ENCODE measurements around the gene EXOC6.

The EXOC6 gene

GRCh38 chr10:92851003-92851402 is 2.7 kb downstream of the EXOC6 start:
- no peak for TF ChIP-seq ZNF8 (CRISPR knock-in tag; IDR thresholded peaks at IDR 0.05)
- ATAC-seq = no peak

DNA sequence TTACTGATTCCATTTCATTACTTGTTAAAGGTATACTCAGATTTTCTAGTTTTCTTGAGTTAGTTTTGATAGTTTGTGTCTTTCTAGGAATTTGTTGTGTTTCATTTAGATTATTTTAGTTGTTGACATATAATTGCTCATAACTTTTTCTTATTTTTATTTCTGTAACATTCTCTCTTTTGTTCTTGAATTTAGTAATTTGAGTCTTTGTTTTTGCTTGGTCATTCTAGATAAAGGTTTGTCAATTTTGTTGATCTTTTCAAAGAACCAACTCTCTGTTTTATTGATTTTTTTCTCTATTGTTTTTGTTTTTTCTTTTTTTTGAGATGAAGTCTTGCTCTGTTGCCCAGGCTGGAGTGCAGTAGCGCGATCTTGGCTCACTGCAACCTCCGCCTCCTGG is 7.2 kb downstream of the EXOC6 start:
- TF ChIP-seq TCF4 (CRISPR knock-in tag; IDR thresholded peaks at IDR 0.05; ENCODE audit: borderline replicate concordance) (no peak), ZNF8 (CRISPR knock-in tag; IDR thresholded peaks at IDR 0.05) (no peak), ZFP30 (CRISPR knock-in tag; IDR thresholded peaks at IDR 0.05) (no peak), OSR1 (CRISPR knock-in tag; IDR thresholded peaks at IDR 0.05) (no peak), SNAI2 (CRISPR knock-in tag; IDR thresholded peaks at IDR 0.05) (no peak), PPARA (CRISPR knock-in tag; IDR thresholded peaks at IDR 0.05; ENCODE audit: borderline replicate concordance) (no peak), CSDC2 (CRISPR knock-in tag; IDR thresholded peaks at IDR 0.05) (no peak)
- TF ChIP-seq, protein P1, sequence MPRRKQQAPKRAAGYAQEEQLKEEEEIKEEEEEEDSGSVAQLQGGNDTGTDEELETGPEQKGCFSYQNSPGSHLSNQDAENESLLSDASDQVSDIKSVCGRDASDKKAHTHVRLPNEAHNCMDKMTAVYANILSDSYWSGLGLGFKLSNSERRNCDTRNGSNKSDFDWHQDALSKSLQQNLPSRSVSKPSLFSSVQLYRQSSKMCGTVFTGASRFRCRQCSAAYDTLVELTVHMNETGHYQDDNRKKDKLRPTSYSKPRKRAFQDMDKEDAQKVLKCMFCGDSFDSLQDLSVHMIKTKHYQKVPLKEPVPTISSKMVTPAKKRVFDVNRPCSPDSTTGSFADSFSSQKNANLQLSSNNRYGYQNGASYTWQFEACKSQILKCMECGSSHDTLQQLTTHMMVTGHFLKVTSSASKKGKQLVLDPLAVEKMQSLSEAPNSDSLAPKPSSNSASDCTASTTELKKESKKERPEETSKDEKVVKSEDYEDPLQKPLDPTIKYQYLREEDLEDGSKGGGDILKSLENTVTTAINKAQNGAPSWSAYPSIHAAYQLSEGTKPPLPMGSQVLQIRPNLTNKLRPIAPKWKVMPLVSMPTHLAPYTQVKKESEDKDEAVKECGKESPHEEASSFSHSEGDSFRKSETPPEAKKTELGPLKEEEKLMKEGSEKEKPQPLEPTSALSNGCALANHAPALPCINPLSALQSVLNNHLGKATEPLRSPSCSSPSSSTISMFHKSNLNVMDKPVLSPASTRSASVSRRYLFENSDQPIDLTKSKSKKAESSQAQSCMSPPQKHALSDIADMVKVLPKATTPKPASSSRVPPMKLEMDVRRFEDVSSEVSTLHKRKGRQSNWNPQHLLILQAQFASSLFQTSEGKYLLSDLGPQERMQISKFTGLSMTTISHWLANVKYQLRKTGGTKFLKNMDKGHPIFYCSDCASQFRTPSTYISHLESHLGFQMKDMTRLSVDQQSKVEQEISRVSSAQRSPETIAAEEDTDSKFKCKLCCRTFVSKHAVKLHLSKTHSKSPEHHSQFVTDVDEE (CRISPR knock-in tag; IDR thresholded peaks at IDR 0.05) = no peak
- TF ChIP-seq, protein P2, sequence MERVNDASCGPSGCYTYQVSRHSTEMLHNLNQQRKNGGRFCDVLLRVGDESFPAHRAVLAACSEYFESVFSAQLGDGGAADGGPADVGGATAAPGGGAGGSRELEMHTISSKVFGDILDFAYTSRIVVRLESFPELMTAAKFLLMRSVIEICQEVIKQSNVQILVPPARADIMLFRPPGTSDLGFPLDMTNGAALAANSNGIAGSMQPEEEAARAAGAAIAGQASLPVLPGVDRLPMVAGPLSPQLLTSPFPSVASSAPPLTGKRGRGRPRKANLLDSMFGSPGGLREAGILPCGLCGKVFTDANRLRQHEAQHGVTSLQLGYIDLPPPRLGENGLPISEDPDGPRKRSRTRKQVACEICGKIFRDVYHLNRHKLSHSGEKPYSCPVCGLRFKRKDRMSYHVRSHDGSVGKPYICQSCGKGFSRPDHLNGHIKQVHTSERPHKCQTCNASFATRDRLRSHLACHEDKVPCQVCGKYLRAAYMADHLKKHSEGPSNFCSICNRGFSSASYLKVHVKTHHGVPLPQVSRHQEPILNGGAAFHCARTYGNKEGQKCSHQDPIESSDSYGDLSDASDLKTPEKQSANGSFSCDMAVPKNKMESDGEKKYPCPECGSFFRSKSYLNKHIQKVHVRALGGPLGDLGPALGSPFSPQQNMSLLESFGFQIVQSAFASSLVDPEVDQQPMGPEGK (CRISPR knock-in tag; IDR thresholded peaks at IDR 0.05; ENCODE audit: borderline replicate concordance) = no peak
- TF ChIP-seq, protein P3, sequence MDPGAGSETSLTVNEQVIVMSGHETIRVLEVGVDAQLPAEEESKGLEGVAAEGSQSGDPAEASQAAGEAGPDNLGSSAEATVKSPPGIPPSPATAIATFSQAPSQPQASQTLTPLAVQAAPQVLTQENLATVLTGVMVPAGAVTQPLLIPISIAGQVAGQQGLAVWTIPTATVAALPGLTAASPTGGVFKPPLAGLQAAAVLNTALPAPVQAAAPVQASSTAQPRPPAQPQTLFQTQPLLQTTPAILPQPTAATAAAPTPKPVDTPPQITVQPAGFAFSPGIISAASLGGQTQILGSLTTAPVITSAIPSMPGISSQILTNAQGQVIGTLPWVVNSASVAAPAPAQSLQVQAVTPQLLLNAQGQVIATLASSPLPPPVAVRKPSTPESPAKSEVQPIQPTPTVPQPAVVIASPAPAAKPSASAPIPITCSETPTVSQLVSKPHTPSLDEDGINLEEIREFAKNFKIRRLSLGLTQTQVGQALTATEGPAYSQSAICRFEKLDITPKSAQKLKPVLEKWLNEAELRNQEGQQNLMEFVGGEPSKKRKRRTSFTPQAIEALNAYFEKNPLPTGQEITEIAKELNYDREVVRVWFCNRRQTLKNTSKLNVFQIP (CRISPR knock-in tag; IDR thresholded peaks at IDR 0.05; ENCODE audit: borderline replicate concordance, low read depth) = no peak
- no peak for ATAC-seq

- TF ChIP-seq, protein P1 (CRISPR knock-in tag; IDR thresholded peaks at IDR 0.05) = no peak
- no peak for TF ChIP-seq PPARA (CRISPR knock-in tag; IDR thresholded peaks at IDR 0.05; ENCODE audit: borderline replicate concordance)
- no peak for TF ChIP-seq SNAI2 (CRISPR knock-in tag; IDR thresholded peaks at IDR 0.05)
- ATAC-seq = no peak
Measured at GRCh38 chr10:92857904-92858514, 9.7 kb downstream of the EXOC6 start.

GRCh38 chr10:92867235-92867634 is 18.9 kb downstream of the EXOC6 start:
- no peak for ATAC-seq
- TF ChIP-seq OSR1 (CRISPR knock-in tag; IDR thresholded peaks at IDR 0.05) (no peak), ZC3H10 (CRISPR knock-in tag; IDR thresholded peaks at IDR 0.05) (no peak), ZNF70 (CRISPR knock-in tag; IDR thresholded peaks at IDR 0.05) (no peak), RARB (CRISPR knock-in tag; IDR thresholded peaks at IDR 0.05) (no peak), ZNF8 (CRISPR knock-in tag; IDR thresholded peaks at IDR 0.05) (no peak)
- TF ChIP-seq, protein P4, sequence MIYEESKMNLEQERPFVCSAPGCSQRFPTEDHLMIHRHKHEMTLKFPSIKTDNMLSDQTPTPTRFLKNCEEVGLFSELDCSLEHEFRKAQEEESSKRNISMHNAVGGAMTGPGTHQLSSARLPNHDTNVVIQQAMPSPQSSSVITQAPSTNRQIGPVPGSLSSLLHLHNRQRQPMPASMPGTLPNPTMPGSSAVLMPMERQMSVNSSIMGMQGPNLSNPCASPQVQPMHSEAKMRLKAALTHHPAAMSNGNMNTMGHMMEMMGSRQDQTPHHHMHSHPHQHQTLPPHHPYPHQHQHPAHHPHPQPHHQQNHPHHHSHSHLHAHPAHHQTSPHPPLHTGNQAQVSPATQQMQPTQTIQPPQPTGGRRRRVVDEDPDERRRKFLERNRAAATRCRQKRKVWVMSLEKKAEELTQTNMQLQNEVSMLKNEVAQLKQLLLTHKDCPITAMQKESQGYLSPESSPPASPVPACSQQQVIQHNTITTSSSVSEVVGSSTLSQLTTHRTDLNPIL (CRISPR knock-in tag; IDR thresholded peaks at IDR 0.05; ENCODE audit: low read depth) = no peak

- no peak for ATAC-seq
- TF ChIP-seq ZFP3 (CRISPR knock-in tag; IDR thresholded peaks at IDR 0.05) (no peak), ARNTL (CRISPR knock-in tag; IDR thresholded peaks at IDR 0.05; ENCODE audit: borderline replicate concordance, low read depth) (no peak), ZNF8 (CRISPR knock-in tag; IDR thresholded peaks at IDR 0.05) (no peak), TOX (CRISPR knock-in tag; IDR thresholded peaks at IDR 0.05; ENCODE audit: borderline replicate concordance) (no peak), PPARA (CRISPR knock-in tag; IDR thresholded peaks at IDR 0.05; ENCODE audit: borderline replicate concordance) (no peak), ZC3H10 (CRISPR knock-in tag; IDR thresholded peaks at IDR 0.05) (no peak), CSDC2 (CRISPR knock-in tag; IDR thresholded peaks at IDR 0.05) (no peak), ISL1 (CRISPR knock-in tag; IDR thresholded peaks at IDR 0.05) (no peak), ZNF70 (CRISPR knock-in tag; IDR thresholded peaks at IDR 0.05) (no peak), SNAI2 (CRISPR knock-in tag; IDR thresholded peaks at IDR 0.05) (no peak)
- TF ChIP-seq, protein P3 (CRISPR knock-in tag; IDR thresholded peaks at IDR 0.05; ENCODE audit: borderline replicate concordance, low read depth) = no peak
- TF ChIP-seq, protein P5, sequence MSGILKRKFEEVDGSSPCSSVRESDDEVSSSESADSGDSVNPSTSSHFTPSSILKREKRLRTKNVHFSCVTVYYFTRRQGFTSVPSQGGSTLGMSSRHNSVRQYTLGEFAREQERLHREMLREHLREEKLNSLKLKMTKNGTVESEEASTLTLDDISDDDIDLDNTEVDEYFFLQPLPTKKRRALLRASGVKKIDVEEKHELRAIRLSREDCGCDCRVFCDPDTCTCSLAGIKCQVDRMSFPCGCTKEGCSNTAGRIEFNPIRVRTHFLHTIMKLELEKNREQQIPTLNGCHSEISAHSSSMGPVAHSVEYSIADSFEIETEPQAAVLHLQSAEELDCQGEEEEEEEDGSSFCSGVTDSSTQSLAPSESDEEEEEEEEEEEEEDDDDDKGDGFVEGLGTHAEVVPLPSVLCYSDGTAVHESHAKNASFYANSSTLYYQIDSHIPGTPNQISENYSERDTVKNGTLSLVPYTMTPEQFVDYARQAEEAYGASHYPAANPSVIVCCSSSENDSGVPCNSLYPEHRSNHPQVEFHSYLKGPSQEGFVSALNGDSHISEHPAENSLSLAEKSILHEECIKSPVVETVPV (CRISPR knock-in tag; IDR thresholded peaks at IDR 0.05) = no peak
Measured at GRCh38 chr10:92868036-92868435, 19.7 kb downstream of the EXOC6 start.

All from SK-N-SH treated with all-trans-retinoic acid at 6 μM for 48 hours (cell line).